ENCODE data around the gene NMS.

DNA sequence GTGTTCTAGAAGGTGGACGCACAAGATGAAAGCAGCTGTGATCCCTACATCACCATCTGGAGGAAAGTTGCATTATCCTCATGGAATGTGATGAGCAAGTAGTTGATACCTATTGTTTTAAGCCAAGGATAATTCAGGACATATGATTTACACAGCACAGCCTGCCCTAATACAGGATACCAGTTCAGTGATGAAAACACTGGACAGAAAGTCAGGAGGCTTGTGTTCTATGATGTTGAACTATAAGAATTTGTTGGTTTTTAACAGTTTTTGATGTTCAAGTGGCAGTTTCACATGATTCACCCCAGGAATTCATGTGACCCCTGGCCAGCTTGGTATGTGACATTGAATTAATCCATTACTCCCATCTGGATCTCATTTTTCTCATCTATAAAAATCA is 46.7 kb upstream of the NMS start:
- no peak for TF ChIP-seq SUZ12 (IDR thresholded peaks at IDR 0.05; ENCODE audit: unreplicated experiment)
- no peak for TF ChIP-seq EZH2 (IDR thresholded peaks at IDR 0.05; ENCODE audit: borderline replicate concordance, control insufficient read depth, low read depth, low read length)
- no peak for TF ChIP-seq NFIC (IDR thresholded peaks at IDR 0.05; ENCODE audit: low read depth, low read length)
- no peak for TF ChIP-seq ETV6 (conservative IDR thresholded peaks at IDR 0.05 in 1 of 2, IDR thresholded peaks at IDR 0.05 in 1 of 2; ENCODE audit: borderline replicate concordance in 1 of 2, low read depth in 1 of 2)
